Transverse colon (tissue), 4 donors: ENCODE data around the gene KIF3A. TPM values are rescaled to one million over a fixed set of nuclear protein-coding genes. Genes with fewer than 3 reads are reported as not detected.

Experiments
- DNase-seq: peaks from one replicate; pipeline ENCODE4 v3.0.0-alpha.2; 2019
- H3K27ac ChIP-seq, 4 donors: fragments of 200-600 bp; sonication (generic); 2 replicates each; pipeline ENCODE4 v1.5.1; 2016 to 2018; ENCODE audit warnings: inconsistent platforms in 4 of 4
- H3K27me3 ChIP-seq: fragments of 200-600 bp; sonication (generic); 2 replicates; pipeline ENCODE4 v1.5.1; 2017; ENCODE audit warnings: inconsistent platforms
- H3K36me3 ChIP-seq, 4 donors: fragments of 200-600 bp; sonication (generic); 2 replicates each; pipeline ENCODE4 v1.5.1; 2017 to 2019; ENCODE audit warnings: inconsistent platforms in 4 of 4
- H3K4me1 ChIP-seq, 4 donors: fragments of 200-600 bp; sonication (generic); 2 replicates each; pipeline ENCODE4 v1.5.1; 2017 to 2020; ENCODE audit warnings: inconsistent platforms in 4 of 4
- H3K4me3 ChIP-seq, 4 donors: fragments of 200-600 bp; sonication (generic); 1 replicate in 1 of 4; 2 replicates in 3 of 4; pipeline versions ENCODE4 v1.5.1 to v1.6.1; 2017 to 2019; ENCODE audit warnings: inconsistent platforms in 4 of 4
- H3K9me3 ChIP-seq, 2 donors: fragments of 200-600 bp; sonication (generic); 2 replicates each; pipeline ENCODE4 v1.5.1; 2017 to 2019; ENCODE audit warnings: inconsistent platforms in 2 of 2
- CTCF ChIP-seq, 5 experiments: fragments of 200-600 bp in 3 of 5; fragments of 450-650 bp in 2 of 5; sonication (generic) in 3 of 5; IDR thresholded peaks; 1 replicate in 2 of 5; 2 replicates in 3 of 5; pipeline ENCODE4 v1.5.1; 2016 to 2017; ENCODE audit warnings: antibody characterized with exemption in 5 of 5, inconsistent platforms in 3 of 5, mild to moderate bottlenecking in 2 of 5, moderate library complexity in 1 of 5
- EP300 ChIP-seq: sonication (generic); formaldehyde crosslinking; IDR thresholded peaks from one replicate; pipeline ENCODE4 v1.6.1; 2017; ENCODE audit warnings: antibody characterized with exemption, low read depth
- POLR2A ChIP-seq: fragments of 450-650 bp; IDR thresholded peaks from one replicate; pipeline ENCODE4 v1.6.1; 2016; ENCODE audit warnings: antibody characterized with exemption, mild to moderate bottlenecking, moderate library complexity
- POLR2AphosphoS5 ChIP-seq, 3 donors: sonication (generic); formaldehyde crosslinking; IDR thresholded peaks; one replicate each; pipeline ENCODE4 v1.6.1; 2016; ENCODE audit warnings: antibody characterized with exemption in 3 of 3
- WGBS, 2 donors: methylation state at CpG; one replicate each; pipeline ENCODE4 v1.1.5; 2018; ENCODE audit warnings: low coverage in 1 of 2; 5-methylcytosine and 5-hydroxymethylcytosine counted together
- in situ Hi-C, 4 donors: fragments of 200-750 bp; cut with MboI; loops; one replicate each; pipeline versions ENCODE4 v1.15.0 to v1.15.1; 2017; ENCODE audit warnings: low sequenced_read_pairs in 3 of 4, low pct_ligation_motif_present in 1 of 4, low pct_unique_long_range_greater_than_20kb in 1 of 4
- intact Hi-C: fragments of 100-400 bp; cut with DNase I; formaldehyde crosslinking; loops from one replicate; pipeline ENCODE4 v1.15.1; 2023; ENCODE audit warnings: low total_unique reads
- total RNA-seq, 4 donors: library from RNA; depleted of rRNA; stranded (reverse); fragments of >200 nt; gene quantifications; one replicate each; pipeline ENCODE4 v1.1.0, GENCODE V29; 2016

The KIF3A gene
- total RNA-seq, 4 donors from 2014 or later, result 1.9 to 7.0 (median 2.8) TPM

- Histone ChIP-seq H3K27me3 (peaks cover 66% of the 10 kb centered on the region), H3K9me3 (no peaks in the 10 kb centered on the region), H3K4me1 (peaks cover 3 to 5% (median 4%) of the 10 kb centered on the region in 4 donors), H3K36me3 (no peaks in the 10 kb centered on the region), H3K4me3 (no peak overlapping the region), H3K27ac (no peak overlapping the region)
- in situ Hi-C loops, result no loop called here
- no peak for DNase-seq
- WGBS, 2 donors, result 90 to 92% methylated on average over 2 of the region's 2 CpGs
- no peak for TF ChIP-seq CTCF (IDR thresholded peaks at IDR 0.05)
- TF ChIP-seq POLR2AphosphoS5 (IDR thresholded peaks at IDR 0.05), result no peak
- TF ChIP-seq POLR2A, result no peak
- TF ChIP-seq EP300, result no peak
- intact Hi-C loops, result no loop called here
Observed at GRCh38 chr5:132742158-132742557, 4.8 kb upstream of the KIF3A start.

DNA sequence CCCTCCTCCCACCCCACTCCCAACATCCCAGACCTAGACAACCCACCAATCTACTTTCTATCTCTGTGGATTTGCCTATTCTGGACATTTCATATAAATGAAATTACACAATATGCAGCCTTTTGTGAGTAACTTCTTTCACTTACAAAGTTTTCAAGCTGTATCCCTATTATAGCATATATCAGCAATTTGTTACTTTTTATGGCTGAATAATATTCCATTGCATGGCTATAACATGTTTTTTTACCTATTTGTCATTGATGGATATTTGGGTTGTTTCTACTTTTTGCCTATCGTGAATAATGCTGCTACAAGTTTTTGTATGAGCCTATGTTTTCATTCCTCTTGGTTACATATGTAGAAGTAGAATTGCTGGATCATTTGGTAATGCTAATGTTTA lies 1.9 kb upstream of the KIF3A start:
- H3K27ac ChIP-seq, result no peak overlapping the region
- H3K36me3 ChIP-seq, result no peaks in the 10 kb centered on the region
- in situ Hi-C loops, result no loop called here
- DNase-seq, result no peak
- WGBS, 2 donors, result 75 to 83% methylated on average over 1 of the region's 1 CpG
- no peaks in the 10 kb centered on the region for H3K9me3 ChIP-seq
- TF ChIP-seq POLR2AphosphoS5 (IDR thresholded peaks at IDR 0.05) (no peak), CTCF (IDR thresholded peaks at IDR 0.05) (no peak), EP300 (no peak)
- peaks cover 0 to 12% (median 8%) of the 10 kb centered on the region in 4 donors for H3K4me1 ChIP-seq
- intact Hi-C loops, result no loop called here
- H3K27me3 ChIP-seq, result peaks cover 38% of the 10 kb centered on the region
- no peak overlapping the region for H3K4me3 ChIP-seq

DNA sequence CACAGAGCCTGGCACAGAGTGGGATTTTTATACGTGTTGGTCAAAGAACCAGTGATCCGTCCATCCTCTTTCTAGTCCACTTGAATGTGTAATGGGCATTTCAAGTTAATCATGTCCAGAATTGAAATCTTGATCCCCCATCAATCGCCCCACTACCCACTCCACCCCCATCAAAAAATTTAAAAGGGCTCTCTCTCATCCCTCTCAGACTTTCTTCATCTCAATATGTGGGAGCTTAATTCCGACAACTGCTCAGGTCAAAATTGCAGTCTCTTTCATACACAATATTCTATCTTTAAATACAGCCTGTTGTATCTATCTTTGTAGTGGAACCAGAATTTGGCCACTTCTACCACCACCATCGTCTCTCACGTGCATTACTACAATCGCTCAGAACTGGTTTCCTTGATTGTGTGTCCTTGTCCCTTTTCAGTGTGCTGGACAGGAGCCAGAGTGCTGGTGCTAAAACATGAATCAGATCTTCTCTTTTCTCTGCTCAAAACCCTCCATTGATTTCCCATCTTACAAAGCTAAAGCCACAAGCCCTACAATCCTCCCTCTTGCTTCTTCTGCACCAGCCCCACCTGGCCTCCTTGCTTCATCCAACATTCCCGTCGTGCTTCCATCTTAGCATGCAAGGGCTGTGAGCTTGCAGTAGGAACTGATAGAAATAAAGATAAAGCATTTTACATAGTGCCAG lies 786 bp upstream of the KIF3A start:
- Histone ChIP-seq H3K4me1 (peaks cover 0 to 12% (median 8%) of the 10 kb centered on the region in 4 donors), H3K9me3 (no peaks in the 10 kb centered on the region), H3K27me3 (peaks cover 28% of the 10 kb centered on the region), H3K4me3 (peak overlapping the region in 1 of 4 donors; percentile 79), H3K27ac (peak overlapping the region in 3 of 4 donors; percentile 85 to 93 (median 88)), H3K36me3 (no peaks in the 10 kb centered on the region)
- 71 to 78% methylated on average over 7 to 9 of the region's 9 CpGs for WGBS, 2 donors
- intact Hi-C loops, result no loop called here
- DNase-seq, result no peak
- TF ChIP-seq CTCF (IDR thresholded peaks at IDR 0.05) (no peak), POLR2A (no peak), POLR2AphosphoS5 (IDR thresholded peaks at IDR 0.05) (no peak), EP300 (no peak)
- in situ Hi-C loops, result no loop called here

DNA sequence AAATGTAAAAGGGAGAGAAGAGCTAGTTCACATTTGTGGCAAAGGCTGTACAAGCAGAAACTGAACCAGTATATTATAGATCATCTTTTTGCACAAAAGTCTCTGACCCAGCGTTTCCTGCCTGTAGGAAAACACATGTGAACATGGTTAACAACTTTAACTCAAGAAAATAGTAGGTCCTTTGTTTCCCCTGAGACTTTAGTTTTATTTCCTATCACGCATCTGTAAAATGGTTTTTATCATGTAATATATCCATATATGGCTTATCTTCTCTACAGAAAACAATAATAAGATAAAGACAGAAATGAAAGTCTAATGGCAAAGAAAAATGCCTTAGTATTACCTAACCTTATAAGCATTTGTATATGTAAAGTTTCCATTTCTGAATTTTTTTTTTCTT lies 2.7 kb downstream of the KIF3A start:
- no peak overlapping the region for H3K4me3 ChIP-seq
- intact Hi-C loops (no loop called here), in situ Hi-C loops (no loop called here)
- no peaks in the 10 kb centered on the region for H3K9me3 ChIP-seq
- peaks cover 0 to 12% (median 8%) of the 10 kb centered on the region in 4 donors for H3K4me1 ChIP-seq
- peaks cover 6% of the 10 kb centered on the region for H3K27me3 ChIP-seq
- WGBS, 2 donors, result 52 to 62% methylated on average over 2 of the region's 2 CpGs
- H3K36me3 ChIP-seq, result no peaks in the 10 kb centered on the region
- no peak overlapping the region for H3K27ac ChIP-seq
- no peak for TF ChIP-seq POLR2AphosphoS5 (IDR thresholded peaks at IDR 0.05)
- TF ChIP-seq CTCF (IDR thresholded peaks at IDR 0.05), result no peak
- no peak for TF ChIP-seq POLR2A
- no peak for TF ChIP-seq EP300
- no peak for DNase-seq
